T-cell (primary cell): ENCODE measurements around the gene SAG. TPM values are rescaled to one million over a fixed set of nuclear protein-coding genes. Genes with fewer than 3 reads are reported as not detected.
A peak's percentile ranks its signal among the peaks of the same experiment; 100 is the strongest.

Experiments used
- ATAC-seq, 4 experiments: fragments of 200-7000 bp in 3 of 4; fragments of 150-1000 bp in 1 of 4; cut with Tn5 transposase; replicated peaks in 1 of 4; 1 replicate in 3 of 4; 2 replicates in 1 of 4; pipeline ENCODE4 v1.10.0; 2021; ENCODE audit warnings: moderate library complexity in 3 of 4, mild to moderate bottlenecking in 2 of 4, moderate number of reproducible peaks in 1 of 4
- CTCF ChIA-PET, 2 donors: fragments of 300-600 bp; sonication (Branson Sonifier 250); formaldehyde crosslinking; loops; one replicate each; lab custom pipeline; 2022; ENCODE audit warnings: antibody characterized with exemption in 2 of 2; lab: Charles Lee
- POLR2A ChIA-PET, 2 donors: fragments of 300-600 bp; sonication (Branson Sonifier 250); formaldehyde crosslinking; loops; one replicate each; lab custom pipeline; 2022; ENCODE audit warnings: antibody characterized with exemption in 2 of 2; lab: Charles Lee
- DNase-seq, 35 experiments: peaks; one replicate each; pipeline versions ENCODE4 v3.0.0 to v3.0.0-alpha.2; 2013 to 2023
- H3K27ac ChIP-seq: one replicate; pipeline ENCODE4 v1.5.1; 2013; ENCODE audit warnings: low read length
- H3K27me3 ChIP-seq, 2 experiments: replicated peaks in 1 of 2; 1 replicate in 1 of 2; 2 replicates in 1 of 2; pipeline versions ENCODE4 v1.6.1 to v1.7.0; 2013; ENCODE audit warnings: low read length in 1 of 2, mixed read lengths in 1 of 2; ENCODE audit not compliant: control insufficient read depth in 2 of 2, insufficient read depth in 2 of 2; ENCODE audit errors: extremely low read depth in 1 of 2
- H3K36me3 ChIP-seq, 2 donors: 1 replicate in 1 of 2; 2 replicates in 1 of 2; pipeline versions ENCODE4 v1.6.1 to v1.7.0; 2013; ENCODE audit warnings: low read length in 1 of 2; ENCODE audit not compliant: control insufficient read depth in 2 of 2, insufficient read depth in 1 of 2; ENCODE audit errors: extremely low read depth in 1 of 2
- H3K4me1 ChIP-seq, 2 experiments: 1 replicate in 1 of 2; 2 replicates in 1 of 2; pipeline versions ENCODE4 v1.6.1 to v1.7.0; 2013; ENCODE audit warnings: low read length in 2 of 2, mixed read lengths in 1 of 2; ENCODE audit not compliant: insufficient read depth in 2 of 2, control insufficient read depth in 1 of 2; ENCODE audit errors: extremely low read depth in 1 of 2
- H3K4me3 ChIP-seq, 2 donors: 1 replicate in 1 of 2; 2 replicates in 1 of 2; pipeline versions ENCODE4 v1.5.1 to v1.7.0; 2013; ENCODE audit warnings: mild to moderate bottlenecking in 2 of 2, low read length in 1 of 2, moderate library complexity in 1 of 2; ENCODE audit not compliant: control insufficient read depth in 1 of 2; ENCODE audit errors: extremely low read depth in 1 of 2
- H3K9me3 ChIP-seq: 2 replicates; pipeline ENCODE4 v1.7.0; 2013
- H3K27ac Mint-ChIP-seq, 2 donors: one replicate each; pipeline ENCODE4 v1.8.0; 2020 to 2021; ENCODE audit warnings: mild to moderate bottlenecking in 2 of 2, mixed read lengths in 2 of 2
- H3K27me3 Mint-ChIP-seq, 2 donors: one replicate each; pipeline ENCODE4 v1.8.0; 2021 to 2022; ENCODE audit warnings: mixed read lengths in 2 of 2
- H3K36me3 Mint-ChIP-seq: one replicate; pipeline ENCODE4 v1.8.0; 2021; ENCODE audit warnings: mixed read lengths
- H3K4me1 Mint-ChIP-seq, 3 donors: one replicate each; pipeline ENCODE4 v1.8.0; 2020 to 2022; ENCODE audit warnings: mixed read lengths in 3 of 3, mild to moderate bottlenecking in 1 of 3
- H3K4me3 Mint-ChIP-seq, 3 donors: one replicate each; pipeline ENCODE4 v1.8.0; 2020 to 2022; ENCODE audit warnings: mild to moderate bottlenecking in 3 of 3, mixed read lengths in 3 of 3, moderate library complexity in 3 of 3
- H3K9me3 Mint-ChIP-seq, 3 donors: one replicate each; pipeline ENCODE4 v1.8.0; 2020 to 2022; ENCODE audit warnings: mixed read lengths in 3 of 3
- WGBS: methylation state at CpG from one replicate; pipeline ENCODE4 v1.1.5; 2013; ENCODE audit warnings: missing lambda C conversion rate; ENCODE audit not compliant: insufficient coverage; 5-methylcytosine and 5-hydroxymethylcytosine counted together
- total RNA-seq, 35 experiments: library from RNA in 6 of 35; stranded (reverse) in 6 of 35; fragments of 120-200 nt in 1 of 35; gene quantifications; one replicate each; pipeline versions ENCODE4 v1.2.1 to v1.2.4 and lab custom pipeline; 2013 to 2026

SAG gene
- total RNA-seq, 5 donors from 2014 or later (not counting 1 experiment from before 2014, with no cell fraction given): 0.03 to 0.37 TPM; not detected in 3

- CTCF ChIA-PET: no interaction called here
- POLR2A ChIA-PET: interaction anchor here in 1 of 2 donors (0.8 kb wide), 1 partner anchor 9 kb away, joined by 3 read pairs; no protein-coding TSS in a partner anchor
- no peaks in the 10 kb centered on the region for H3K27me3 ChIP-seq
- Mint-ChIP-seq H3K9me3 (no peaks in the 10 kb centered on the region), H3K27ac (peak overlapping the region; percentile 74 to 82), H3K27me3 (no peaks in the 10 kb centered on the region), H3K4me3 (no peak overlapping the region), H3K36me3 (peaks cover 76% of the 10 kb centered on the region), H3K4me1 (peaks cover 73 to 76% (median 74%) of the 10 kb centered on the region in 3 donors)
- H3K4me3 ChIP-seq: no peak overlapping the region
- no peak for DNase-seq
- H3K4me1 ChIP-seq: peaks cover 12 to 45% of the 10 kb centered on the region in 2 experiments
- peak overlapping the region; percentile 38 for H3K27ac ChIP-seq
- no peaks in the 10 kb centered on the region for H3K9me3 ChIP-seq
- H3K36me3 ChIP-seq: peaks cover 13 to 87% of the 10 kb centered on the region in 2 donors
- ATAC-seq: no peak
- WGBS: 100% methylated on average over 4 of the region's 6 CpGs
Observed at GRCh38 chr2:233263045-233263570, 44.5 kb upstream of the SAG start.

DNA sequence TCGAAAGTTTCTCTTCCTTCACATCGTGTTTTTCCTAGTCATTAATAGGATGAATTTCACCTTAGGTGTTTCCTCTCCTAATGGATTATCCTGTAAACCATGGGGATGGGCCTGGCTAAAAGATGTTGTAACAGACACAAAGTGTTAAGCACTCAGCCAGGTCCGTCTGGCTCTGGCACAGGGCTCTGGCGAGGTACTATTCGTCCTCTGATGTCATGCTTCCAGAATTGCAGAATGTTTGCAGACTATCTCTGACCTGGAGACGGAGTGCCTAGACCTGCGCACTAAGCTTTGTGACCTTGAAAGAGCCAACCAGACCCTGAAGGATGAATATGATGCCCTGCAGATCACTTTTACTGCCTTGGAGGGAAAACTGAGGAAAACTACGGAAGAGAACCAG, 42.9 kb upstream of the SAG start:
- no peak for DNase-seq
- no peak for ATAC-seq
- no peaks in the 10 kb centered on the region for H3K9me3 Mint-ChIP-seq
- H3K4me1 Mint-ChIP-seq: peaks cover 73 to 76% (median 74%) of the 10 kb centered on the region in 3 donors
- no peak overlapping the region for H3K27ac ChIP-seq
- H3K9me3 ChIP-seq: no peaks in the 10 kb centered on the region
- CTCF ChIA-PET: interaction anchor here in 1 of 2 donors (0.6 kb wide), 1 partner anchor 137 kb away, joined by 8 read pairs; no protein-coding TSS in a partner anchor
- peaks cover 71% of the 10 kb centered on the region for H3K36me3 Mint-ChIP-seq
- H3K27me3 Mint-ChIP-seq: no peaks in the 10 kb centered on the region
- no peak overlapping the region for H3K4me3 ChIP-seq
- H3K36me3 ChIP-seq: peaks cover 10 to 77% of the 10 kb centered on the region in 2 donors
- 97% methylated on average over 6 of the region's 8 CpGs for WGBS
- no peak overlapping the region for H3K4me3 Mint-ChIP-seq
- peak overlapping the region; percentile 50 to 58 for H3K27ac Mint-ChIP-seq
- H3K27me3 ChIP-seq: no peaks in the 10 kb centered on the region
- H3K4me1 ChIP-seq: peaks cover 27 to 54% of the 10 kb centered on the region in 2 experiments
- POLR2A ChIA-PET: interaction anchor here (0.9 to 1.0 kb wide), 2 partner anchors 8 to 10 kb away, joined by 3 to 4 read pairs; no protein-coding TSS in a partner anchor

DNA sequence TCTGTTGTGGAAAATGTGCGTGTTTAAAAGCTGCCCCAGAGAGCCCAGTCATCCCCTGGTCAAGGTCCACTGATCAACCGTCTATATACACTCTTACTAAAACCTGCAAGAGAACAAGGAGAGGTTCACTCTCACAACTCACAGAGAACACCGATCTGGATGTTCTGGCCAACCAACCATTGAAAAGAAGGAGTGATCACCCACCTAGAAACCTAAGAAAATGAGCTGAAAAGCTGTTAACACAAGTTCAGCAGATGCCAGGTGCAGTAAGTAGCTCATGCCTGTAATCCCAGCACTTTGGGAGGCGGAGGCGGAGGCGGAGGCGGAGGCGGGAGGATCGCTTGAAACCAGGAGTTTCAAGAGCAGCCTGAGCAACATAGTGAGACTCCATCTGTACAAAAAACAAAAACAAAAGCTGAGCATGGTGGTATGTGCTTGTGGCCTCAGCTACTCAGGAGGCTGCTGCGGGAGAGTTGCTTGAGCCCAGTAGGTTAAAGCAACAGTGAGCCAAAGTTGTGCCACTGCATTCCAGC, 41.7 kb upstream of the SAG start:
- Histone ChIP-seq H3K36me3 (peaks cover 10 to 66% of the 10 kb centered on the region in 2 donors), H3K4me3 (no peak overlapping the region), H3K27me3 (no peaks in the 10 kb centered on the region), H3K27ac (peak overlapping the region; percentile 89), H3K9me3 (no peaks in the 10 kb centered on the region), H3K4me1 (peaks cover 36 to 53% of the 10 kb centered on the region in 2 experiments)
- CTCF ChIA-PET: no interaction called here
- ATAC-seq: no peak
- POLR2A ChIA-PET: interaction anchor here in 1 of 2 donors (0.6 to 0.7 kb wide), 2 partner anchors 161 to 433 kb away, joined by 3 to 7 read pairs; no protein-coding TSS in a partner anchor
- WGBS: 86% methylated on average over 7 of the region's 10 CpGs
- Mint-ChIP-seq H3K27ac (peak overlapping the region; percentile 100), H3K4me1 (peaks cover 73 to 77% (median 75%) of the 10 kb centered on the region in 3 donors), H3K27me3 (no peaks in the 10 kb centered on the region), H3K36me3 (peaks cover 69% of the 10 kb centered on the region), H3K9me3 (no peaks in the 10 kb centered on the region), H3K4me3 (no peak overlapping the region)
- DNase-seq: no peak

DNA sequence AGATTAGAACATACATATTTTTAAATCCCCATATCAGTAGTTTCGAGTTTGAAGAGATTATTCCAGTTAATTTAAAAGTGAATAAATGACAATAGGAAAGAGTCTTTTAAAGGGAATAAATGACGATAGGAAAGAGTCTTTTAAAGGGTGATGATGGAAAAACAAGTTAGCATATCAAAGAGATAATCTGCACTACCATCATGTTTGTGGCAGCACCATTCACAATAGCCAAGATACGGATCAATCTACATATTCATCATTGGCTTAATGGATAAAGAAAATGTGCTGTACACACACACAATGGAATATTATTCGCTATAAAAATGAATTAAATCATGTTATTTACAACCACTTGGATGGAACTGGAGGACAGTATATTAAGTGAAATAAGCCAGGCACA, 41.1 kb upstream of the SAG start:
- H3K27ac ChIP-seq: peak overlapping the region; percentile 89
- DNase-seq (no peak), ATAC-seq (no peak)
- peaks cover 38 to 57% of the 10 kb centered on the region in 2 experiments for H3K4me1 ChIP-seq
- peaks cover 73 to 76% (median 74%) of the 10 kb centered on the region in 3 donors for H3K4me1 Mint-ChIP-seq
- WGBS: no CpG with 5 or more reads among the region's 4 CpGs
- peaks cover 10 to 62% of the 10 kb centered on the region in 2 donors for H3K36me3 ChIP-seq
- H3K27me3 Mint-ChIP-seq: no peaks in the 10 kb centered on the region
- POLR2A ChIA-PET: interaction anchor here in 1 of 2 donors (0.7 kb wide), 1 partner anchor 162 kb away, joined by 3 read pairs; no protein-coding TSS in a partner anchor
- no peaks in the 10 kb centered on the region for H3K9me3 ChIP-seq
- H3K36me3 Mint-ChIP-seq: peaks cover 66% of the 10 kb centered on the region
- peak overlapping the region in 1 of 3 donors; percentile 49 for H3K4me3 Mint-ChIP-seq
- no peaks in the 10 kb centered on the region for H3K9me3 Mint-ChIP-seq
- H3K4me3 ChIP-seq: no peak overlapping the region
- H3K27me3 ChIP-seq: no peaks in the 10 kb centered on the region
- peak overlapping the region; percentile 100 for H3K27ac Mint-ChIP-seq
- CTCF ChIA-PET: no interaction called here

DNA sequence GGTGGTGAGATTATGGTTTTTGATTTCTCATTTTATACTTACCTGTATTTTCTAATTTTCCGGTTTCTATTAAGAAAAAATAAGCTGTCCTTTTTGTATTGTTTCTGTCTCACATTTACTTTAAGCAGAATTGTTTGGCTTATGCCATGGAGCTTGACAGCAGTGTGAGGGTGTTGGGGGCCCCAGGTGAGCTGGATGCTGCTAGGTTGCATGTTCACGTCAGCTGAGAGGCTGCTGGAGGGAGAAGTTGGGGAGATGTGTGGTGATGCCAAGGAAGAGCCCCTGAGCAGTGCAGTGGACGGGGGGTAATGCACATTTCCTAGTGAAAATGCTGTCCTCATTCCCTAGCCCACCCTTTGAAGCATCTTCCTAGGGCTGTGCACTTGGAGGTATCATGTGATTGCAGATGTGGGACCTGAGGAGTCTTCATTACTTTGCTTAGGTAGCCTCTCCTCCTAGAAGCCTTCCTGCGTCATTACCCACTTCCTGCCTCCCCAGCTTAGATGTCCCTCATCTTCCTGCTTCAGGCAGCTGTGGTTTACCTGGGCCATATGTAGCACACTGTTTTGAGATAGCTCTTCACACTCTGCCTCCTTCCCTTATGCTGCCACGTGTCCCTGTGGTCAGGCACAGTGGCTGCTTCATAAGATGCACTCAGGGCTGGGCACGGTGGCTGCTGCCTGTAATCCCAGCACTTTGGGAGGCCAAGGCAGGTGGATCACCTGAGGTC, 39.9 kb upstream of the SAG start:
- Histone ChIP-seq H3K27me3 (no peaks in the 10 kb centered on the region), H3K9me3 (no peaks in the 10 kb centered on the region), H3K4me1 (peaks cover 45 to 48% of the 10 kb centered on the region in 2 experiments), H3K36me3 (peaks cover 10 to 62% of the 10 kb centered on the region in 2 donors), H3K4me3 (no peak overlapping the region), H3K27ac (peak overlapping the region; percentile 89)
- peak; percentile 65 to 95 (median 86) for DNase-seq
- Mint-ChIP-seq H3K36me3 (peaks cover 65% of the 10 kb centered on the region), H3K9me3 (no peaks in the 10 kb centered on the region), H3K27ac (peak overlapping the region; percentile 100), H3K4me3 (peak overlapping the region; percentile 51 to 67 (median 67)), H3K27me3 (no peaks in the 10 kb centered on the region), H3K4me1 (peaks cover 69 to 76% (median 74%) of the 10 kb centered on the region in 3 donors)
- ChIA-PET POLR2A (interaction anchor here (0.6 to 1.5 kb wide), 9 partner anchors 9 to 500 kb away, joined by 3 to 18 read pairs (median 4); partner anchors contain the start of gene ATG16L1 (in 1 of the 2)), CTCF (interaction anchor here (0.6 to 2.3 kb wide), 11 partner anchors 13 to 415 kb away, joined by 3 to 13 read pairs (median 3); partner anchors contain the start of genes ATG16L1 (in 1 of the 2), INPP5D (in 1 of the 2) and USP40 (in 1 of the 2))
- ATAC-seq: peak; percentile 94 to 97 (median 96)
- 7% methylated on average over 3 of the region's 6 CpGs for WGBS
